NCI-H1694 treated with DMSO at 0.1 percent for 48 hours (cell line): Measurements from ENCODE around the gene SP140L.
"Not testable (repeated sequence)": the region's sequence is repeated elsewhere in the genome, so short reads cannot be mapped to it uniquely, and the experiment has no call there.

Experiments used
- DNase-seq: peaks from one replicate; lab custom pipeline; 2025; lab: John Stamatoyannopoulos, UW

The SP140L gene

DNA sequence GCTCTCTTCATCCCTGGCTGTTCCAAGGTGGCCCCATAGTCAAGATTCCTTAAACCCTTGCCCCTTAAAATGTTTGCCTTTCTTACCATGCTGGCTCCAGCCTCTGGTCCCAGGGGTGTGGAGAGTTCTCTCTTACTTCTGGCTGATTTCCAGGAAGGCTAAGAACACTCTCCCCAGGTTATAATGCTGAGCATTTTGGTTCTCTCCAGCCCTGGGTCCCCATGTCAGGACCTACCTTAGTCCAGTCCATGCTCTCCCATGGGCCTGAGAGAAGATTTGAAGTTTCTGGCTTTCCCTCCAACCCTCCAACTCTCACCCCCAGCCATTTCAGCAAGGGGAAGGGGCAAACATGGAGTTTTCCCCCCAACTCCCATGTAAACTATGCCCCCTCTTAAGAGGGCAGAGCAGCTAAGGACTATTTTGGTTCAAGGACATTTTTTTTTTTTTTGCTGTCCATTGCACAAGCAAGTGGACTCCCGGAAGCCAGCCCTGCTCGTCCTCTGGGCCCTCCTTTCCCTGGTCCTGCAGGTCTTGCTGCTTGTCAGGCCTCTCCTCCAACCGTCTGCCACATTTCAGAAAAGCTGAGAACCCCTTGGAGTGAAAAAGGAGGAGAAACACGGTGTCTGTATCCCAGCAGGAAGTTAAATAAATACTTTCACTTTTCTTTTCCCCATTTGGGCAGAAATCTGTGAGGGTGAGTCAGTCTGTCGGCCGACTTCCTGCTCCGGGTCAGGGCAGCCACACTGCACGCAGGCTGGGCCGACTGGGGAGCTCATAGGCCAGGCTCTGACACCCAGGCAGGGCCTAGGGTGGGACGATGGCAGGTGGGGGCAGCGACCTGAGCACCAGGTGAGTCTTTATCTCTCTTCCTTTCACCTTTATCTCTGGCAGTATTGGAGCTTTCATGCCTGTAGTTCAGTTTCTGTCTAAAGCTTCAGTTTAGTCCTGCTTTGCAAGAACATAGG lies at the start of gene SP140L:
SP140L (plus strand) TSS at position 741 of the 965 bp plus-strand sequence; CDS start at position 818, 77 bp downstream.
- DNase-seq = no peak

- DNase-seq = no peak
These were observed 44.1 kb upstream of the SP140L start for GRCh38 chr2:230282936-230283335.

- DNase-seq = no peak
These were observed 40.9 kb upstream of the SP140L start for GRCh38 chr2:230286048-230286447.

DNA sequence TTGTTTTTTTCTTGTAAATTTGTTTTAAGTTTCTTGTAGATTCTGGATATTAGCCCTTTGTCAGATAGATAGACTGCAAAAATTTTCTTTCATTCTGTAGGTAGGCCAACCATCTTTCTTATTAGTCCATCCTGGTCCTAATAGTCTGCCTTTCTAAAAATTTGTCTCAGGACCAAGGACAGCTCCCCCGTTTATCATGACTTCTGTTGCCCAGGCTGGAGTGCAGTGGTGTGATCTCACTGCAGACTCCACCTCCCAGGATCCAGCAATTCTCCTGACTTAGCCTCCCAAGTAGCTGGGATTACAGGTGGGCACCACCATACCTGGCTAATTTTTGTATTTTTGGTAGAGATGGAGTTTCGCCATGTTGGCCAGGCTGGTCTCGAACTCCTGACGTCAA lies 37.7 kb upstream of the SP140L start:
- DNase-seq = not testable (repeated sequence)

GRCh38 chr2:230295192-230295591 lies 31.8 kb upstream of the SP140L start:
- DNase-seq = no peak

DNA sequence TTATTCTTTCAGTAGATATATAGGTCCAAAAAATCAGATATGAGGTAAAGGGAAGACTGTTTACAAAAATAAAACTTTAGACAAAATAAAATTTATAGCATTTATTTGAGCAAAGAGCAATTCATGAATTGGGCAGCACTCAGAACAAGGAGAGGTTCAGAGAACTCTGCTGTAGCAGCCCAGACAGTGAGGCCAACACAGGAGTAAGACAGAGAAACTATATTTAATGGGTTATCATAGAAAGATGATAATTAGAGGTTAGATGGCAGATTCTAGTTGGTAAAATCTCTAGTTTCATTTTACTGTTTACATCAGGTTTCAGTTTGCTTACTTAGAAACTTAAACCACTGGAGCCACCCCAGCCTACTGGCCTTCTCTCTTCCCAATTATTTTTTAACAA lies 30.1 kb upstream of the SP140L start:
- no peak for DNase-seq

GRCh38 chr2:230299618-230300017 lies 27.4 kb upstream of the SP140L start:
- no peak for DNase-seq

DNA sequence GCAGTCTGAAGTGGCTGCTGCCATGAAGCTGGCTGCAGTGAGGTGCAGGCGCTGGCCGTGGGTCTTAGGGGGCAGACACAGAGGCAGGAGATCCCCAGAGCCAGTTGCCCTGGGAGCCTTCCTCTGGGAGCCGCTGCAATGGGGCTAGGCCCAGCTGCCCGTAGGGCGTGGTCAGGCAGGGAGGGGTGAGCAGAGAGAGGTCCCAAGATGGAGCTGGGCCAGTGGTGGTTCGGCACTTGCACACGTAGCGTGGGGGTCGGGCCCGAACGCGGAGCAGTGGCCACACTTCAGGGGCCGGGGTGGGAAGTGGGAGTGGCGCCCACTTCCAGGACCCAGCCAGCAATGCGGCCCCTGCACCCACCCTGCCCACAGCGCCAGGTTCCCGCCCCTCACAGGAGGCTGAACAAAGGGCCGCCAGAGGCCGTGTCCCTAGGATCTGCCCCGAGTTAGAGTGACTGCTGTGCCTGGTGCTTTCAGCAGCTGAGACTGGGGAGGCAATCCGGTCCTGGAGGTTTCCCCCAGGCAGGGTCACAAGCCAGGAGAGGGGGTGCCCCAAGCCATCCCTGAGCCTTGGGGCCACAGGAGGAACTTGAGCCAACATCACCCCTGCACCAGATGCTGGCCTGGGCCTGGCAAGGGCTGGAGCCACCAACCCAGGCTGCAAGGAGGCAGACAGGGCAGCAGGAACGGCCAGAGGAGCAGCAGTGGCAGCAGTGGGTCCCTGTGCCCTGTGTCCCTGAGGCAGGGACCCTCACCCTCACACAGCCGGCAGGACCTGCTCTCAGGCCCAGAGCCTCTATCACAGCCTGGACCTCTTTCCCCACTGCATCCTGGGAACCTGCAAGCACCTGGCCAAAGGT lies 21.3 kb upstream of the SP140L start:
- DNase-seq = no peak

DNA sequence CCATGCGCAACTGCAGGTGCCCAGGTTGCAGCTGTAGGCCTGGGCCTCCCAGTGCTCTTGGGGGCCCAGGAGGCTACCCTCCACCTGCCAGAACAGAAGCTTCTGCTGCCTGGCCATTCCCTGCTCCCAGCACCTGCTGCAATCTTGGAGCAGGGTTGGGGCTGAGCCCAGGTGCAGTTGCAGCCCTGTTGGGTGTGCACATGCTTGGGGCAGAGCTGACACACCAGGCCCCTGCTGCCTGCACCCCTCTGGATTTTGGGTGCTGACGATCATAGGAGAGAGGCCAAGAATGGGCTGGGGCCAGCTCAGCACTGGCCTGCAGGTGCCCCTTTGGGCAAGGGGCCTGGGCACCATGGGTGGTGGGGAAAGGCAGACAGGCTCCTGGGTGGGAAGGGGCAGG lies 20.5 kb upstream of the SP140L start:
- DNase-seq = no peak

- DNase-seq = no peak
These were observed 19.5 kb upstream of the SP140L start for GRCh38 chr2:230307485-230307884.

GRCh38 chr2:230308402-230309000 lies 18.5 kb upstream of the SP140L start:
- no peak for DNase-seq

GRCh38 chr2:230310792-230311191 lies 16.2 kb upstream of the SP140L start:
- DNase-seq = not testable (repeated sequence)

DNA sequence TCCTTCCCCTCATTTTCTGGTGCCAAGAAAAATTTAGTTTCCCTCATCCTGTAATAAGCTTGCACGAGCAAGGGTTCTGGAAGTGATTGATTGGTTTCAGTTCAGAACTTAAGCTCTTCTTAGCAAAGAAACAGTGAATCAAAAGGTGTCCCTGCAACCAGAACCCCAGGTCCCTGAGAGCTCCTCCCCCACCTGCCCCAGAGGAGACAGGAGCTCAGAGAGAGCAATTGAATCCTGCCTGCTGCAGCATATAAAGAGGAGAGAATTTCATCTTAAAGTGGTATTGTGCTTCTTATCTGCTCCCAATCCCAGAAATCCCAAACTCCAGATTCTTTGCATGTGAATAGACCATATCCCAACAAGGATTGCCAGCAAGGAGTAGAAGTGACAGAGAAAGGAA lies 15.4 kb upstream of the SP140L start:
- not testable (repeated sequence) for DNase-seq

DNA sequence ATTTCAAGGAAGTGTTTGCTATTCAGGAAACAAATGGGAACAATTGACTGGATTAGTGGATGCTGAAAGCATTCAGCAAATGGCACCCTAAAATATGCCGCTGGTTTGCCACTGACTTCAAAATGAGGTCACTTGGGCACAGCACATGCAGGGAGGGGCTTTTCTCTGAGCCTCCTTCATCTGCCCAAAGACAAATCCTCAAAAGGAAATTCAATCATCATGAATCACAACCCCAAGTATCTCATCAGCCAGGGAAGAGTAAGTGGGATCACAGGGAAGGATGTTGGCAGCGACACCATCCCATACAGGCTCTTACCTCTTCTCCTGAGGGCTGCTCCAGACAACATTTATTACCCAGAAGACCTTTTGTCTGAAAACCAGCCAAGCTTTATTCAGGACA lies 14.4 kb upstream of the SP140L start:
- no peak for DNase-seq

DNA sequence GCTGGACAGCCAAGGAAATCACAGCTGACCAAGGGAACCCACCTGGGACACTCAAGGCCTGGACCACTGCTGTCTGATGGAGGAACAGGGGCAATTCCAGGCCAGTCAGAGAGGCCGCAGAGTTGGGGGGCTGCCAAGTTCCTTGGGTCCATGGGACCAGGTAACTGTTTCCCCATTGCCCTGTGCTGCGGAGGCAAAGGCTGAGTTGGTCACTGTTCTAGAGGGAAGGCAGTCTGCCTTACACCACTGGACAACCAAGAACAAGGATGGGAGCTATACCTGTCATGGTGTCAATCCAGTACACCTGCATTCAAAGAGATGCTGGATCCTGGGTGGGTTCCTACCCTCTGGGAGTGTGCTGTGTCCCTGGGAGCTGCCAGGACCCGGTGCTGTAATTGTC lies 9.6 kb upstream of the SP140L start:
- DNase-seq = no peak

- no peak for DNase-seq
These were observed 8.5 kb upstream of the SP140L start for GRCh38 chr2:230318190-230319121.

DNA sequence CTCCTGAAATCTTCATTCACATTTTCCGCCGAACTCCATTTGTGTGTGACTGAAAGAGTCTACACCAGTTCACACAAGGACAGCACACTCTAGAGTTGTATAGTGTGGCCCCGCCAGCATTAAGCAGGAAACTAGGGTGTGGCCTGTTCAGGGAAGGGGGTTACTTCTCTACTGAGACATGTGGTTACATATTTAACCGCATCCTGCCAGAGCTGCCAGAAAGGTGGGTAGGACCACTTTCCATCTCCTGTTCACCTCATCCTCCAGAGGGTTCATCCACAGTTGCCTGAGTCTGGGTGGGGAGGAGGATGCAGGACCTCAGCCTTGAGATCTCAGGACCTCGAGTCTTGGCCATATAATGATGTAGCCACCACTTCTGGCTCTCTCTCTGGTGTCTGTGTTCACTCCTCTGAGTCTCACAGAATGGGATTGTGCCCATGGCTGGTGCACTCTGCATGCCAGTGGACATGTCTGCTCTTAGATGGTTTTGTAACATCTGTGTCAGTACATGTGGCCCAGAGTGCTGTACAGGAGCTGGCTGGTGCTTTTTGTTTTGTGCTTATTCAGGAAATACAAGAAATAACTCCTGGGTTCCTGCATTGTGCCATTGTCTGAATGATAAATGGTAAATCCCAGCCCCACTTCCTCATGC lies 7.7 kb upstream of the SP140L start:
- no peak for DNase-seq

GRCh38 chr2:230321031-230321430 lies 6.0 kb upstream of the SP140L start:
- DNase-seq = no peak

DNA sequence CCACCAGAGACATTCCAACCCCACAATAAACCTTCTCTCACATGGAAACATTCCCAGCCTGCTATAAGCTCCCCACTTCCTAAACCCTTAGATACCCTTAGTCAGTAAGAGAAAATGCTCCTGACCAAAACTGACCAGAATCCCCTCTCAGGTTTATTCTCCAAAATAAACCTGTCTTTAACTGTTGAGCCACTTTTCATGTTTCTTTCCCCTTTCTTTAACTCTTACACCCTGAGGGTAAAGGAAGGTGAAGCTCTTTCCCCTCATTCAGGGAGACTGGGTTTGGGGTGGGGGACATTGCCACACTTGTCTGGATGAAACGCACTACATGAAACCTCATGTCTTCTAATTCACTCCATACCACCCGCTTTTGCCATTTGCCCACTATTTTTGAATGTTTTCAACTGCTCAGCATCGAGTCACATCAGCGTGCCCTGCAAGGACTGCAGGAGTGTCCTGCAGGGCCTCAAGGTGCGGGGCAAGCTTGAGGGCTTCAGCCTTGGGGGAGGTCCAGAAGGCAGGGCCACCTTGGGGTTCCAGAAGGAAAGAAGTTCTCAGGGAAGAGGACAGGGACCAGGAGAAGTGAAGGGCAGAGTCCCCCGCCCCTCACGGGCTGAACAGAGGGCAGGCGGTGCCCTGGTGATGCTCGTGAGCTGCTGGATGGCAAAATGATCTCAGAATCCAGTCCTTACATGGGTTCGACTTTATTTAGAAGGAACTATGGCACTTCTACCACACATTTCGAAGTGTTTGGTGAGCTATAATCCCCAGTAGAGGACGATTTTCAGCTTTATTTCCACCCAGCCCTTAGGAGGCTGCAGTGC lies 4.2 kb upstream of the SP140L start:
- no peak for DNase-seq
